ENCODE measurements around the gene CDC123. TPM values are rescaled to one million over a fixed set of nuclear protein-coding genes. Genes with fewer than 3 reads are reported as not detected.

The CDC123 gene
- total RNA-seq, 4 donors from 2014 or later = 47.8 to 80.8 (median 53.6) TPM

DNA sequence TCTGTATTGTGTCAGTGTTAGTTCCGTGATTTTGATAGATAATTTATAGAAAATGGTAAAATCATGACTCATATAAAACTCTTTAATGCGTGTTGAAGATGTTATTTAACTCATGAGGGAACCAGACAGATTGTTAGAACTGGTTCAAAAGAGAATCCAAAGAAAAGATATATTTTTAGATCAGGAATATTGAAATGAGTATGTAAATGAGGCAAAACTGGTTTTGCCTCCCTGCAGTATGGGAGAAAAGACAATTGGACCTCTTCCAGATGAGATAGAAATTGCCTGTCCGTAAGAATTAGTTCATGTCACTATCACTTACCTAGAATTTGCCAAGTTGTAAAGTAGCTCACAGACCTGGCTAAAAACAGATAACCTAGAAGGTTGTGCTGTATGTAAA is 17.6 kb downstream of the CDC123 start:
- intact Hi-C loops (cut with DNase I; ENCODE audit: low total_unique reads) (no loop called here), in situ Hi-C loops (cut with MboI; ENCODE audit: low pct_ligation_motif_present in 1 of 4, low pct_unique_long_range_greater_than_20kb in 1 of 4, low sequenced_read_pairs in 3 of 4) (no loop called here)
- Histone ChIP-seq H3K27ac (peak overlapping the region; percentile 34 to 58 (median 53)), H3K4me1 (peaks cover 7 to 32% (median 19%) of the 10 kb centered on the region in 4 donors), H3K27me3 (no peaks in the 10 kb centered on the region), H3K4me3 (no peak overlapping the region), H3K36me3 (peaks cover 0 to 26% (median 4%) of the 10 kb centered on the region in 4 donors), H3K9me3 (no peaks in the 10 kb centered on the region)
- DNase-seq = no peak
- TF ChIP-seq EP300 (IDR thresholded peaks at IDR 0.05; ENCODE audit: low read depth) (no peak), POLR2A (IDR thresholded peaks at IDR 0.05) (no peak), POLR2AphosphoS5 (IDR thresholded peaks at IDR 0.05) (no peak)
- TF ChIP-seq, protein P1, sequence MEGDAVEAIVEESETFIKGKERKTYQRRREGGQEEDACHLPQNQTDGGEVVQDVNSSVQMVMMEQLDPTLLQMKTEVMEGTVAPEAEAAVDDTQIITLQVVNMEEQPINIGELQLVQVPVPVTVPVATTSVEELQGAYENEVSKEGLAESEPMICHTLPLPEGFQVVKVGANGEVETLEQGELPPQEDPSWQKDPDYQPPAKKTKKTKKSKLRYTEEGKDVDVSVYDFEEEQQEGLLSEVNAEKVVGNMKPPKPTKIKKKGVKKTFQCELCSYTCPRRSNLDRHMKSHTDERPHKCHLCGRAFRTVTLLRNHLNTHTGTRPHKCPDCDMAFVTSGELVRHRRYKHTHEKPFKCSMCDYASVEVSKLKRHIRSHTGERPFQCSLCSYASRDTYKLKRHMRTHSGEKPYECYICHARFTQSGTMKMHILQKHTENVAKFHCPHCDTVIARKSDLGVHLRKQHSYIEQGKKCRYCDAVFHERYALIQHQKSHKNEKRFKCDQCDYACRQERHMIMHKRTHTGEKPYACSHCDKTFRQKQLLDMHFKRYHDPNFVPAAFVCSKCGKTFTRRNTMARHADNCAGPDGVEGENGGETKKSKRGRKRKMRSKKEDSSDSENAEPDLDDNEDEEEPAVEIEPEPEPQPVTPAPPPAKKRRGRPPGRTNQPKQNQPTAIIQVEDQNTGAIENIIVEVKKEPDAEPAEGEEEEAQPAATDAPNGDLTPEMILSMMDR (IDR thresholded peaks at IDR 0.05) = no peak
- WGBS, 2 donors (ENCODE audit: low coverage in 1 of 2) = 27 to 42% methylated on average over 3 of the region's 3 CpGs

DNA sequence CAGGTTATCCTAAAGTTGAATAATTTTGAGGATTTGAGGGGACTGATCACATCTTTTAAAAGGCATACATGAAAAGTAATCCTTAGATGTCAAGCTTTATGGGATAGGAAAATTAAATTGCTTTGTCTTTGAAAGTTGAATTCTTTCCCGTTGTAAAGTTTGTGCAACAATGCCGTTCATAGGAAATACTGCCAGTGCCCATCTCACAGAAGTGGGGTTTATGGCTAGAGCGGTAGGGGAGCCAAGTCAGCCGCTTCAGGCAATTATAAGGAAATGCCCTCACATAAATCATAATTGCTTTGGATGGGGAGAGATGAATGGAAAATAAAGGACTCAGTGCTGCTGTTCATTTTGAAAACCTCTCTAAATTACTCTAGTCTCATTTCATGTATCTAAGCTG is 18.1 kb downstream of the CDC123 start:
- 36 to 70% methylated on average over 2 to 4 of the region's 4 CpGs for WGBS, 2 donors (ENCODE audit: low coverage in 1 of 2)
- no peak overlapping the region for H3K4me3 ChIP-seq
- no peaks in the 10 kb centered on the region for H3K9me3 ChIP-seq
- TF ChIP-seq POLR2AphosphoS5 (IDR thresholded peaks at IDR 0.05) (peak in 1 of 3 donors; percentile 20), EP300 (IDR thresholded peaks at IDR 0.05; ENCODE audit: low read depth) (no peak), POLR2A (IDR thresholded peaks at IDR 0.05) (no peak)
- TF ChIP-seq, protein P1 (IDR thresholded peaks at IDR 0.05) = no peak
- intact Hi-C loops (cut with DNase I; ENCODE audit: low total_unique reads) = no loop called here
- peak; percentile 36 for DNase-seq
- peaks cover 7 to 32% (median 19%) of the 10 kb centered on the region in 4 donors for H3K4me1 ChIP-seq
- no peaks in the 10 kb centered on the region for H3K27me3 ChIP-seq
- H3K27ac ChIP-seq = peak overlapping the region; percentile 34 to 58 (median 53)
- in situ Hi-C loops (cut with MboI; ENCODE audit: low pct_ligation_motif_present in 1 of 4, low pct_unique_long_range_greater_than_20kb in 1 of 4, low sequenced_read_pairs in 3 of 4) = no loop called here
- H3K36me3 ChIP-seq = peaks cover 0 to 31% (median 4%) of the 10 kb centered on the region in 4 donors

DNA sequence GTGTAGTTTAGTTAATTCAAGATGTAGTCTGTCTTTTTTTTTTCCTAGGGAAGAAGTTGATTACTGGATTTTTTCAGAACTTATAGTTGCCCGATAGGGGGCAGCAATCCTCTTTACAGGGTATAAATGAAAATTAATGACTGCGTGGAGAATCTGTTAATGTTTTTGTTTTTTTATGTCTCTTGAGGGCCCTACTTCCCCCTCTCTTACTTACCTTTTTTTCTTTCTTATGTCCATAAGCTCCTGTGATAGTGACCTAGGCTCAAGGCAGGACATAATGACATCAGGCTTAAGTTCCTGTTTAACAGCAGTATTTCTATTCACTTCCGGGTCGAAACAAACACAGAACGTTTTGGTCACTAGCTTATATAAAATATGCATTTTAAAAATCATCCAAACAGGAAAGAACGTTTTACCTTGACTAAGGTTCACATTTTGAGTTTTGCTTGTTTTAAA is 18.8 kb downstream of the CDC123 start:
- intact Hi-C loops (cut with DNase I; ENCODE audit: low total_unique reads) = no loop called here
- Histone ChIP-seq H3K36me3 (peaks cover 0 to 34% (median 4%) of the 10 kb centered on the region in 4 donors), H3K27me3 (no peaks in the 10 kb centered on the region), H3K27ac (peak overlapping the region; percentile 34 to 58 (median 53)), H3K4me3 (peak overlapping the region in 2 of 4 donors; percentile 0 to 26), H3K9me3 (no peaks in the 10 kb centered on the region), H3K4me1 (peaks cover 7 to 34% (median 19%) of the 10 kb centered on the region in 4 donors)
- DNase-seq = peak; percentile 19
- in situ Hi-C loops (cut with MboI; ENCODE audit: low pct_ligation_motif_present in 1 of 4, low pct_unique_long_range_greater_than_20kb in 1 of 4, low sequenced_read_pairs in 3 of 4) = no loop called here
- no peak for TF ChIP-seq POLR2AphosphoS5 (IDR thresholded peaks at IDR 0.05)
- TF ChIP-seq, protein P1 (IDR thresholded peaks at IDR 0.05) = peak; percentile 59 to 75 (median 69)
- 11 to 15% methylated on average over 6 of the region's 6 CpGs for WGBS, 2 donors (ENCODE audit: low coverage in 1 of 2)

DNA sequence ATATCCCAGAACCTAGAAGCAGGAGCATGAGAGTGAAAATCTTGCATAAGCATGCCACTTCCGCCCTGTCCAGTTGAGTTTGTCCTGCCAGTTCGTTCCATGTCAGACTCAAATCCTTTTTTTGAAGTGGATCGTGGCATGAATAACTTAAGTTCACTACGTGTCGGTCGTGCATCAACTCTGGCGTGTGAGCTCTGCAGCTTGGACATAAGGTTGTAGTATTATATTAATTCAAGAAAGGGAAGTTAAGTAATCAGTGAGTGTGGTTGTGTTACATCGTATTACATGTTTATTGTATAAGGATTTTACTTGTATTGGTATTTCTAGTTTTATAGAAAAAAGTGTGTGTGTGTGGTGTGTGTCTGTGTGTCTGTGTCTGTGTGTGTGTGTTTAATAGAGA is 23.0 kb downstream of the CDC123 start:
- intact Hi-C loops (cut with DNase I; ENCODE audit: low total_unique reads) (no loop called here), in situ Hi-C loops (cut with MboI; ENCODE audit: low pct_ligation_motif_present in 1 of 4, low pct_unique_long_range_greater_than_20kb in 1 of 4, low sequenced_read_pairs in 3 of 4) (no loop called here)
- no peaks in the 10 kb centered on the region for H3K9me3 ChIP-seq
- no peak overlapping the region for H3K4me3 ChIP-seq
- no peak for DNase-seq
- H3K36me3 ChIP-seq = peaks cover 0 to 28% (median 2%) of the 10 kb centered on the region in 4 donors
- H3K4me1 ChIP-seq = peaks cover 5 to 45% (median 18%) of the 10 kb centered on the region in 4 donors
- no peaks in the 10 kb centered on the region for H3K27me3 ChIP-seq
- no peak overlapping the region for H3K27ac ChIP-seq
- 92% methylated on average over 8 of the region's 8 CpGs for WGBS, 2 donors (ENCODE audit: low coverage in 1 of 2)
- TF ChIP-seq EP300 (IDR thresholded peaks at IDR 0.05; ENCODE audit: low read depth) (no peak), POLR2A (IDR thresholded peaks at IDR 0.05) (no peak), POLR2AphosphoS5 (IDR thresholded peaks at IDR 0.05) (no peak)
- TF ChIP-seq, protein P1 (IDR thresholded peaks at IDR 0.05) = no peak
